HEK293T (cell line): ENCODE measurements around the gene ATG7.

Source experiments
- ARNT ChIP-seq: fragments of 450-650 bp; IDR thresholded peaks from 2 replicates; pipeline ENCODE4 v1.6.1; 2017; ENCODE audit warnings: mild to moderate bottlenecking
- CTBP1 ChIP-seq: fragments of 450-650 bp; IDR thresholded peaks from 2 replicates; pipeline ENCODE4 v1.6.1; 2016; ENCODE audit warnings: borderline replicate concordance
- FOXM1 ChIP-seq: fragments of 450-650 bp; IDR thresholded peaks from 2 replicates; pipeline ENCODE4 v1.6.1; 2017; ENCODE audit warnings: mild to moderate bottlenecking, borderline replicate concordance
- PKNOX1 ChIP-seq: fragments of 450-650 bp; IDR thresholded peaks from 2 replicates; pipeline ENCODE4 v1.6.1; 2016
- SP1 ChIP-seq: fragments of 450-650 bp; IDR thresholded peaks from 2 replicates; pipeline ENCODE4 v1.6.1; 2017
- SUZ12 ChIP-seq: fragments of 450-650 bp; IDR thresholded peaks from 2 replicates; pipeline ENCODE4 v1.6.1; 2016; ENCODE audit warnings: mild to moderate bottlenecking

- TF ChIP-seq SUZ12 (no peak), PKNOX1 (no peak), CTBP1 (no peak), ARNT (no peak), SP1 (no peak), FOXM1 (no peak)
Observed at GRCh38 chr3:11224010-11224409, 48.2 kb upstream of the ATG7 start.
